ENCODE data around the gene ZNF717. TPM values are rescaled to one million over a fixed set of nuclear protein-coding genes. Genes with fewer than 3 reads are reported as not detected.

The ZNF717 gene
- 2.5 to 3.1 TPM (median 3.0 TPM) in 5 replicates for total RNA-seq (2022; extraction: Qiagen RNA extraction)

DNA sequence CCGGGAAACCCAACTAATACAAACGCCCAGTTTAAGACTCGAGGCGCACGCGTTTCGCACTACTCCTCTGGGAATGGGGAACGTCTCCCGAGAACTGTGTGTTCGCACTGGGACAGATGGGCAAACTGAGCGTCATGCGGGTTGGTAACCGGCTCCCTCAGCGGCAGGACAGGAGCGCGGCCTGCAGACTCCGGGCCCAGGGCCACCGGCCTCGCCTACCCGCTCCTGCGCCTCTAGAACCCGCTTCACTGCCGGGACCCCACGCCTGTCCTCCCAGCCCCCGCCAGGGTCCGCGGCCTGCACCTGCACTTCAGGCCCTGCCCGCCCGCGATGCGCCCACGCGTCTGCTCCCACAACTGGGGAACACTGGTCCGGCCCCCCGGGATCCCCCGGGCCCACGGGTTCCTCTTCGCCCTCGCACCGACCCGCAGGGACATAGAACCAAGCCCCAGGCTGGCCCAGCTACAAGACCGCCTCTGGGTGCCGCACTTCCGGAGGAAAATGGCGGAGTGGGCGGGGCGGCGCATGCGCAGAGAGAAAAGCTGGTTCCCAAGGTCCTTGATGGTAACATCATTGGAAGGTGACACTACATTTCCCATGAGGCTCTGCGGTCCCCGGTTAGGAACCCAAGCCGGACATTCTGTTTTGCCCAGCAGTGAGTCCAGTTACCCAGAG is at the start of gene ZNF717:
Gene ZNF717, minus strand, starts transcription at position 469 of the 675 bp plus-strand sequence. CDS start 2,187 bp downstream, outside the sequence.

Other genes starting within 250 kb of the ZNF717 start
- 0.05 TPM in 1 of 5 replicates, not detected in the others for gene FRG2C, start 121.2 kb downstream of the ZNF717 start, total RNA-seq (2022; extraction: Qiagen RNA extraction)